ENCODE measurements around the gene MRGPRD. TPM values are rescaled to one million over a fixed set of nuclear protein-coding genes. Genes with fewer than 3 reads are reported as not detected.

The MRGPRD gene, protein sequence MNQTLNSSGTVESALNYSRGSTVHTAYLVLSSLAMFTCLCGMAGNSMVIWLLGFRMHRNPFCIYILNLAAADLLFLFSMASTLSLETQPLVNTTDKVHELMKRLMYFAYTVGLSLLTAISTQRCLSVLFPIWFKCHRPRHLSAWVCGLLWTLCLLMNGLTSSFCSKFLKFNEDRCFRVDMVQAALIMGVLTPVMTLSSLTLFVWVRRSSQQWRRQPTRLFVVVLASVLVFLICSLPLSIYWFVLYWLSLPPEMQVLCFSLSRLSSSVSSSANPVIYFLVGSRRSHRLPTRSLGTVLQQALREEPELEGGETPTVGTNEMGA
- not detected in 2 replicates for total RNA-seq (2013; cell fraction: nucleolus; rRNA removed)
- total RNA-seq (2014; rRNA removed): not detected in 2 replicates
- total RNA-seq (2014; rRNA removed; fragmentation: Illumina TruSeq; extraction: Trizol): not detected in 2 replicates
- not detected in 2 replicates for total RNA-seq (2021)
- polyA plus RNA-seq (2011; ENCODE audit: low read depth): not detected
- not detected in 2 replicates for polyA plus RNA-seq (2011; rRNA removed)
- polyA plus RNA-seq (2011; cell fraction: cytosol; rRNA removed): not detected in 2 replicates
- polyA plus RNA-seq (2011; cell fraction: nucleus; rRNA removed): not detected in 2 replicates
- not detected in 2 replicates for polyA plus RNA-seq (2012)
- not detected in 2 replicates for polyA plus RNA-seq (2014; fragmentation: Illumina TruSeq; extraction: Trizol)
- polyA plus RNA-seq (2014; fragmentation: Nextera tagmentation; extraction: Ambion mirVana): not detected
- not detected in 2 replicates for polyA plus RNA-seq (2014; rRNA removed)
- not detected for polyA plus RNA-seq (2016; fragmentation: Nextera tagmentation; extraction: Ambion mirVana)
- polyA minus RNA-seq (2011; rRNA and poly(A)+ RNA removed): not detected in 2 replicates
- not detected in 2 replicates for polyA minus RNA-seq (2011; cell fraction: cytosol; rRNA and poly(A)+ RNA removed)
- polyA minus RNA-seq (2011; cell fraction: nucleus; rRNA and poly(A)+ RNA removed): not detected in 2 replicates
- not detected for Bru-seq, nascent RNA
- not detected for BruChase-seq, experiment 1, labeled RNA remaining after a 6-hour chase
- not detected for BruChase-seq, experiment 2, labeled RNA remaining after a 2-hour chase
- long read RNA-seq, experiment 1: 0 reads
- long read RNA-seq, experiment 2: 0 reads

DNA sequence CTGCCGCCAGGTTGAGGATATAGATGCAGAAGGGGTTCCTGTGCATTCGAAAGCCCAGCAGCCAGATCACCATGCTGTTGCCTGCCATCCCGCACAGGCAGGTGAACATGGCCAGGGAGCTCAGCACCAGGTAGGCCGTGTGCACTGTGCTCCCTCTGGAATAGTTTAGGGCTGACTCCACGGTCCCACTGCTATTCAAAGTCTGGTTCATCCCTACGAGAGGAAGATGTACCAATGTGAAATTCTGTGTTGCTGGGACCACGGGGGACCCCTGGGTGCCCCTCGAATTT, at the start of gene MRGPRD:
Gene MRGPRD (minus strand): TSS at position 211 of the 290 bp plus-strand sequence. CDS start 0 bp downstream, at position 211.
- intact Hi-C loops (cut with micrococcal nuclease; ENCODE audit: unreplicated experiment): no loop called here
- no peak for FAIRE-seq
- 29% methylated on average over 8 of the region's 8 CpGs for WGBS (ENCODE audit: insufficient coverage, insufficient replicate concordance, low lambda C conversion rate, missing lambda C conversion rate)
- Histone ChIP-seq H3K4me1 (ENCODE audit: control insufficient read depth, insufficient read depth, low read length) (no peaks in the 10 kb centered on the region), H3K79me2 (ENCODE audit: control insufficient read depth, insufficient read depth, low read length) (no peaks in the 10 kb centered on the region), H3K4me3 (no peak within 1 kb of the TSS), H3K27me3 (replicated peaks in 1 of 2; ENCODE audit: control insufficient read depth in 2 of 2, insufficient read depth in 2 of 2, low read length in 1 of 2) (no peaks in the 10 kb centered on the region; a peak in 2 of 4 replicates), H3K9ac (ENCODE audit: control insufficient read depth, insufficient read depth, low read length) (no peak within 1 kb of the TSS), H3K9me3 (replicated peaks; ENCODE audit: control insufficient read depth, insufficient read depth, low read length) (no peaks in the 10 kb centered on the region; the same call in 2 of the 3 replicates), H4K20me1 (ENCODE audit: control insufficient read depth, insufficient read depth) (no peaks in the 10 kb centered on the region), H3K27ac (ENCODE audit: control insufficient read depth, insufficient read depth) (no peak within 1 kb of the TSS), H3K36me3 (ENCODE audit: control insufficient read depth in 2 of 2, insufficient read depth in 2 of 2, low read length in 1 of 2) (no peaks in the 10 kb centered on the region), H3K4me2 (ENCODE audit: control insufficient read depth, insufficient read depth) (no peak within 1 kb of the TSS), H2AFZ (ENCODE audit: control insufficient read depth, low read depth, low read length) (no peak within 1 kb of the TSS)
- no TSS peak for BruUV-seq (replicated peaks)
- TF ChIP-seq RB1 (IDR thresholded peaks at IDR 0.05; ENCODE audit: borderline replicate concordance) (no peak), FOXK2 (IDR thresholded peaks at IDR 0.05) (no peak), MYB (IDR thresholded peaks at IDR 0.05; ENCODE audit: borderline replicate concordance, low read depth, low read length) (no peak), RELA (IDR thresholded peaks at IDR 0.05; ENCODE audit: borderline replicate concordance, partially characterized antibody) (no peak), POLR2AphosphoS5 (IDR thresholded peaks at IDR 0.05; ENCODE audit: low read length) (no peak), CBX5 (IDR thresholded peaks at IDR 0.05; ENCODE audit: low read depth) (no peak), POLR2AphosphoS2 (IDR thresholded peaks at IDR 0.05; ENCODE audit: low read depth, low read length) (no peak), NFYB (IDR thresholded peaks at IDR 0.05; ENCODE audit: insufficient read depth, low read depth, low read length) (no peak), GABPA (IDR thresholded peaks at IDR 0.05; ENCODE audit: low read depth) (no peak), NFXL1 (IDR thresholded peaks at IDR 0.05; ENCODE audit: borderline replicate concordance) (no peak), CBX3 (IDR thresholded peaks at IDR 0.05; ENCODE audit: borderline replicate concordance, low read depth) (no peak), BACH1 (IDR thresholded peaks at IDR 0.05; ENCODE audit: borderline replicate concordance) (no peak), EP300 (IDR thresholded peaks at IDR 0.05; ENCODE audit: borderline replicate concordance in 1 of 2, control insufficient read depth in 1 of 2, low read depth in 2 of 2, low read length in 2 of 2) (no peak), NFYA (IDR thresholded peaks at IDR 0.05; ENCODE audit: borderline replicate concordance, low read depth, low read length) (no peak), SIN3A (IDR thresholded peaks at IDR 0.05; ENCODE audit: low read depth, low read length) (no peak), DPF2 (IDR thresholded peaks at IDR 0.05) (no peak)
- TF ChIP-seq, protein P1, sequence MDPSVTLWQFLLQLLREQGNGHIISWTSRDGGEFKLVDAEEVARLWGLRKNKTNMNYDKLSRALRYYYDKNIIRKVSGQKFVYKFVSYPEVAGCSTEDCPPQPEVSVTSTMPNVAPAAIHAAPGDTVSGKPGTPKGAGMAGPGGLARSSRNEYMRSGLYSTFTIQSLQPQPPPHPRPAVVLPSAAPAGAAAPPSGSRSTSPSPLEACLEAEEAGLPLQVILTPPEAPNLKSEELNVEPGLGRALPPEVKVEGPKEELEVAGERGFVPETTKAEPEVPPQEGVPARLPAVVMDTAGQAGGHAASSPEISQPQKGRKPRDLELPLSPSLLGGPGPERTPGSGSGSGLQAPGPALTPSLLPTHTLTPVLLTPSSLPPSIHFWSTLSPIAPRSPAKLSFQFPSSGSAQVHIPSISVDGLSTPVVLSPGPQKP (IDR thresholded peaks at IDR 0.05; ENCODE audit: low read depth, low read length): no peak
- TF ChIP-seq, protein P2, sequence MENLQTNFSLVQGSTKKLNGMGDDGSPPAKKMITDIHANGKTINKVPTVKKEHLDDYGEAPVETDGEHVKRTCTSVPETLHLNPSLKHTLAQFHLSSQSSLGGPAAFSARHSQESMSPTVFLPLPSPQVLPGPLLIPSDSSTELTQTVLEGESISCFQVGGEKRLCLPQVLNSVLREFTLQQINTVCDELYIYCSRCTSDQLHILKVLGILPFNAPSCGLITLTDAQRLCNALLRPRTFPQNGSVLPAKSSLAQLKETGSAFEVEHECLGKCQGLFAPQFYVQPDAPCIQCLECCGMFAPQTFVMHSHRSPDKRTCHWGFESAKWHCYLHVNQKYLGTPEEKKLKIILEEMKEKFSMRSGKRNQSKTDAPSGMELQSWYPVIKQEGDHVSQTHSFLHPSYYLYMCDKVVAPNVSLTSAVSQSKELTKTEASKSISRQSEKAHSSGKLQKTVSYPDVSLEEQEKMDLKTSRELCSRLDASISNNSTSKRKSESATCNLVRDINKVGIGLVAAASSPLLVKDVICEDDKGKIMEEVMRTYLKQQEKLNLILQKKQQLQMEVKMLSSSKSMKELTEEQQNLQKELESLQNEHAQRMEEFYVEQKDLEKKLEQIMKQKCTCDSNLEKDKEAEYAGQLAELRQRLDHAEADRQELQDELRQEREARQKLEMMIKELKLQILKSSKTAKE (IDR thresholded peaks at IDR 0.05; ENCODE audit: low read depth, poor library complexity, severe bottlenecking): no peak
- no peak for ATAC-seq
- ChIA-PET RAD21 (ENCODE audit: unreplicated experiment) (no interaction called here), SMC1A (ENCODE audit: uncharacterized antibody, unreplicated experiment) (no interaction called here), POLR2A (no interaction called here), CTCF (no interaction called here)
- no peak for DNase-seq (ENCODE audit: low read depth, low spot score)
- in situ Hi-C loops (cut with MboI): no loop called here

Data from GM12878 (cell line).